HPDE6-E6E7 (cell line): ENCODE data around the gene EGR2.

ENCODE experiments used
- DNase-seq: peaks from one replicate; pipeline ENCODE4 v3.0.0; 2011; ENCODE audit warnings: missing footprints; ENCODE audit errors: extremely low spot score

Gene EGR2

GRCh38 chr10:62818426-62819011, 2.4 kb upstream of the EGR2 start:
- no peak for DNase-seq

GRCh38 chr10:62817766-62818425, 1.7 kb upstream of the EGR2 start:
- DNase-seq: peak; percentile 67

- DNase-seq: no peak
These were observed 1.1 kb upstream of the EGR2 start for GRCh38 chr10:62817121-62817765.

GRCh38 chr10:62816076-62816330, 163 bp downstream of the EGR2 start:
- no peak for DNase-seq

GRCh38 chr10:62815381-62816075, 638 bp downstream of the EGR2 start:
- no peak for DNase-seq

- DNase-seq: no peak
These were observed 1.3 kb downstream of the EGR2 start for GRCh38 chr10:62814756-62815380.

- no peak for DNase-seq
These were observed 2.2 kb downstream of the EGR2 start for GRCh38 chr10:62813981-62814380.

- DNase-seq: no peak
These were observed 2.7 kb downstream of the EGR2 start for GRCh38 chr10:62813453-62813852.

GRCh38 chr10:62812672-62813439, 3.3 kb downstream of the EGR2 start:
- no peak for DNase-seq

- no peak for DNase-seq
These were observed 4.8 kb downstream of the EGR2 start for GRCh38 chr10:62811159-62811875.

- no peak for DNase-seq
These were observed 5.8 kb downstream of the EGR2 start for GRCh38 chr10:62810156-62810902.

- no peak for DNase-seq
These were observed 9.9 kb downstream of the EGR2 start for GRCh38 chr10:62806251-62806650.

- no peak for DNase-seq
These were observed 10.7 kb downstream of the EGR2 start for GRCh38 chr10:62805231-62806099.

- DNase-seq: peak; percentile 82
These were observed 11.6 kb downstream of the EGR2 start, which contains the start of gene ADO for GRCh38 chr10:62804356-62805230. Gene ADO, plus strand, starts transcription at chr10:62804720. Its CDS starts 340 bp downstream, at chr10:62805060.

- DNase-seq: no peak
These were observed 12.3 kb downstream of the EGR2 start for GRCh38 chr10:62803724-62804355.

- no peak for DNase-seq
These were observed 14.3 kb downstream of the EGR2 start for GRCh38 chr10:62801871-62802270.

GRCh38 chr10:62796896-62797295, 19.3 kb downstream of the EGR2 start:
- no peak for DNase-seq

GRCh38 chr10:62795762-62796161, 20.4 kb downstream of the EGR2 start:
- no peak for DNase-seq
